Prostate gland (tissue), 2 donors: ENCODE results near the gene UBE2J2.

Experiments
- CTCF ChIP-seq, 4 experiments: fragments of 200-600 bp in 2 of 4; fragments of 450-650 bp in 2 of 4; sonication (generic) in 2 of 4; IDR thresholded peaks; 1 replicate in 3 of 4; 2 replicates in 1 of 4; pipeline ENCODE4 v1.5.1; 2016 to 2019; ENCODE audit warnings: antibody characterized with exemption in 4 of 4, mild to moderate bottlenecking in 2 of 4, moderate library complexity in 2 of 4
- POLR2A ChIP-seq: fragments of 450-650 bp; IDR thresholded peaks from one replicate; pipeline ENCODE4 v1.6.1; 2016; ENCODE audit warnings: antibody characterized with exemption, mild to moderate bottlenecking
- POLR2AphosphoS5 ChIP-seq: sonication (generic); formaldehyde crosslinking; IDR thresholded peaks from one replicate; pipeline ENCODE4 v1.6.1; 2017; ENCODE audit warnings: antibody characterized with exemption

- TF ChIP-seq CTCF (IDR thresholded peaks at IDR 0.05) (no peak), POLR2AphosphoS5 (no peak), POLR2A (no peak)
These were observed 33.9 kb downstream of the UBE2J2 start for GRCh38 chr1:1239614-1240347.
